ENCODE data around the gene GGTLC1.
"Not testable (repeated sequence)": the region's sequence is repeated elsewhere in the genome, so short reads cannot be mapped to it uniquely, and the experiment has no call there.

DNA sequence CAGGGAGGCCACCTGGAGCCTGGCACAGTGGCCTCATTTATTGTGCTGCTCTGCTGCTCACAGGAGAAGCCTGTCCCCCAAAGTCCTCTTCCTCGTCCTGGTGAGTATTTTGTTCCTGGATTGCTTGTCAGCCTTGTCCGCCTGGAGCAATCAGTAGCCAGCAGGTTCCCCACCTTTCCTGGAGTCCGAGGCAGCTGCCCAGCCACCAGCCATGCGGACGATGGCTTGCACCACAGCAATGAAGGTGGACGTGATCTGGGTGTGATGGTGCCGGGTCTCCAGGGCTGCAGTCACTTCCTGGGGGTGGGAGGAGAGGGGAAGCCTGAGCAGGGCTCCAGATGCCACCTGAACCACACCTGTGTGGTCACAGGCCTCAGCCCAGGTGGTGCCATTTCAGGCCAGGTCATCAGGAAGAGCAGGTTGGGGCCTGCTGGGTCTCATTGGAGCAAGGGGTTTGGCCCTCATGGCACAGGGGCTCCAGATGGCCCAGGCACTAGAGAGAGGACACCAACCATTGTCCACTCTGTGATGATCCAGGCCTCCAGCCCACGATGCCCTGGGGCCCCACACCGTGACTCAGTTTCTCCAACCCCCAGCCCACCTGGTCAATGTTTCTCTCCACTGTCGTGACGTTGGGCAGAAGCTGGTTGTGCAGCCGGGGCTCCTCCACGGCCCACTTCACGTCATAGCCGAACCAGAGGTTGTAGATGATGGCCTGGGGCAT is 3.4 kb downstream of the GGTLC1 start:
- TF ChIP-seq ZNF626 (tag by site-specific recombination; IDR thresholded peaks at IDR 0.05); CTCF (tag by site-specific recombination; IDR thresholded peaks at IDR 0.05); ZNF777 (tag by site-specific recombination; IDR thresholded peaks at IDR 0.05; ENCODE audit: borderline replicate concordance); ZNF629 (tag by site-specific recombination; IDR thresholded peaks at IDR 0.05); GLI2 (tag by site-specific recombination; IDR thresholded peaks at IDR 0.05; ENCODE audit: borderline replicate concordance, low read depth); REST (tag by site-specific recombination; IDR thresholded peaks at IDR 0.05); PRDM10 (tag by site-specific recombination; IDR thresholded peaks at IDR 0.05); ZNF404 (tag by site-specific recombination; IDR thresholded peaks at IDR 0.05); ZBTB7A (tag by site-specific recombination; IDR thresholded peaks at IDR 0.05; ENCODE audit: low read depth); ZNF530 (tag by site-specific recombination; IDR thresholded peaks at IDR 0.05; ENCODE audit: low read depth): not testable (repeated sequence)

Data from HEK293 (cell line).